ENCODE data around the gene HCN1. TPM values are rescaled to one million over a fixed set of nuclear protein-coding genes. Genes with fewer than 3 reads are reported as not detected.
A peak's percentile ranks its signal among the peaks of the same experiment; 100 is the strongest.

HCN1 gene
- total and polyA plus RNA-seq, 11 donors, result 0.09 to 0.43 (median 0.15) TPM; not detected in 6

- intact Hi-C loops (cut with DNase I), result no loop called here
- Histone ChIP-seq H3K36me3 (no peaks in the 10 kb centered on the region), H3K4me3 (no peak overlapping the region), H3K9me3 (no peaks in the 10 kb centered on the region), H3K4me1 (peaks cover 0 to 7% (median 0%) of the 10 kb centered on the region in 12 donors), H3K27ac (no peak overlapping the region), H3K27me3 (no peaks in the 10 kb centered on the region)
- TF ChIP-seq POLR2A (IDR thresholded peaks at IDR 0.05), result no peak
- TF ChIP-seq CTCF (IDR thresholded peaks at IDR 0.05), result no peak
- no peak for DNase-seq
- 24 to 30% (median 27%) methylated on average over 3 of the region's 3 CpGs for WGBS, 4 donors
- peak in 2 of 4 donors; percentile 24 to 42 for ATAC-seq
Observed at GRCh38 chr5:45260292-45260691, 435.9 kb downstream of the HCN1 start.

- WGBS, 4 donors, result 3 to 12% (median 10%) methylated on average over 1 of the region's 1 CpG
- Histone ChIP-seq H3K9me3 (peaks cover 0 to 6% (median 0%) of the 10 kb centered on the region in 12 donors), H3K27me3 (no peaks in the 10 kb centered on the region), H3K4me3 (no peak overlapping the region), H3K4me1 (peaks cover 0 to 6% (median 0%) of the 10 kb centered on the region in 12 donors), H3K27ac (peak overlapping the region in 1 of 12 donors; percentile 11), H3K36me3 (no peaks in the 10 kb centered on the region)
- ATAC-seq, result peak in 3 of 4 donors; percentile 49 to 87 (median 77)
- TF ChIP-seq POLR2A (IDR thresholded peaks at IDR 0.05) (no peak), CTCF (IDR thresholded peaks at IDR 0.05) (no peak)
- no peak for DNase-seq
- intact Hi-C loops (cut with DNase I), result no loop called here
Observed at GRCh38 chr5:45252978-45253377, 443.2 kb downstream of the HCN1 start.

- no peak for DNase-seq
- TF ChIP-seq CTCF (IDR thresholded peaks at IDR 0.05), result no peak
- TF ChIP-seq POLR2A (IDR thresholded peaks at IDR 0.05), result no peak
- peaks cover 0 to 6% (median 0%) of the 10 kb centered on the region in 12 donors for H3K9me3 ChIP-seq
- H3K27me3 ChIP-seq, result no peaks in the 10 kb centered on the region
- no peak overlapping the region for H3K27ac ChIP-seq
- peaks cover 0 to 4% (median 0%) of the 10 kb centered on the region in 12 donors for H3K4me1 ChIP-seq
- H3K4me3 ChIP-seq, result no peak overlapping the region
- intact Hi-C loops (cut with DNase I), result no loop called here
- ATAC-seq, result no peak
- no peaks in the 10 kb centered on the region for H3K36me3 ChIP-seq
- WGBS, 4 donors, result 64 to 79% (median 76%) methylated on average over 3 of the region's 3 CpGs
Observed at GRCh38 chr5:45252541-45252940, 443.6 kb downstream of the HCN1 start.

- Histone ChIP-seq H3K4me1 (no peaks in the 10 kb centered on the region), H3K36me3 (no peaks in the 10 kb centered on the region), H3K27ac (no peak overlapping the region), H3K9me3 (peaks cover 0 to 6% (median 0%) of the 10 kb centered on the region in 12 donors), H3K4me3 (no peak overlapping the region), H3K27me3 (no peaks in the 10 kb centered on the region)
- no peak for TF ChIP-seq POLR2A (IDR thresholded peaks at IDR 0.05)
- WGBS, 4 donors, result 94 to 98% (median 97%) methylated on average over 20 to 25 of the region's 25 CpGs
- ATAC-seq, result no peak
- no peak for DNase-seq
- intact Hi-C loops (cut with DNase I), result no loop called here
Observed at GRCh38 chr5:45225571-45226031, 470.6 kb downstream of the HCN1 start.

GRCh38 chr5:45205403-45205961, 490.7 kb downstream of the HCN1 start:
- Histone ChIP-seq H3K4me1 (no peaks in the 10 kb centered on the region), H3K27me3 (no peaks in the 10 kb centered on the region), H3K27ac (no peak overlapping the region), H3K36me3 (no peaks in the 10 kb centered on the region), H3K9me3 (no peaks in the 10 kb centered on the region), H3K4me3 (no peak overlapping the region)
- DNase-seq (no peak), ATAC-seq (no peak)
- WGBS, 4 donors, result 84 to 91% (median 87%) methylated on average over 4 of the region's 4 CpGs
- intact Hi-C loops (cut with DNase I), result no loop called here
- TF ChIP-seq POLR2A (IDR thresholded peaks at IDR 0.05) (no peak), CTCF (IDR thresholded peaks at IDR 0.05) (no peak)
